Ishikawa (cell line): ENCODE results near the gene CPEB2.

Experiments used
- CEBPB ChIP-seq: IDR thresholded peaks from 2 replicates; pipeline ENCODE4 v1.6.1; 2012
- CREB1 ChIP-seq: IDR thresholded peaks from 2 replicates; pipeline ENCODE4 v1.6.1; 2012; ENCODE audit warnings: low read depth
- EGR1 ChIP-seq: IDR thresholded peaks from 2 replicates; pipeline ENCODE4 v1.6.1; 2012
- EP300 ChIP-seq: IDR thresholded peaks from 2 replicates; pipeline ENCODE4 v1.6.1; 2012; ENCODE audit warnings: borderline replicate concordance
- FOXM1 ChIP-seq: IDR thresholded peaks from 2 replicates; pipeline ENCODE4 v1.6.1; 2012; ENCODE audit warnings: low read depth, borderline replicate concordance
- MAX ChIP-seq: IDR thresholded peaks from 2 replicates; pipeline ENCODE4 v1.6.1; 2012
- NFIC ChIP-seq: IDR thresholded peaks from 2 replicates; pipeline ENCODE4 v1.6.1; 2012
- RAD21 ChIP-seq: IDR thresholded peaks from 2 replicates; pipeline ENCODE4 v1.6.1; 2012; ENCODE audit warnings: low read depth
- REST ChIP-seq: IDR thresholded peaks from 2 replicates; pipeline ENCODE4 v1.6.1; 2012; ENCODE audit warnings: low read depth, mild to moderate bottlenecking
- TAF1 ChIP-seq: IDR thresholded peaks from 2 replicates; pipeline ENCODE4 v1.6.1; 2012; ENCODE audit warnings: low read depth, mild to moderate bottlenecking
- TCF12 ChIP-seq: IDR thresholded peaks from 2 replicates; pipeline ENCODE4 v1.6.1; 2012; ENCODE audit warnings: low read depth
- TEAD4 ChIP-seq: IDR thresholded peaks from 2 replicates; pipeline ENCODE4 v1.6.1; 2012
- YY1 ChIP-seq: IDR thresholded peaks from 2 replicates; pipeline ENCODE4 v1.6.1; 2012; ENCODE audit warnings: low read depth
- ZBTB7A ChIP-seq: IDR thresholded peaks from 2 replicates; pipeline ENCODE4 v1.6.1; 2012; ENCODE audit warnings: low read depth
- TF ChIP-seq, protein P1 (sequence below): IDR thresholded peaks from 2 replicates; pipeline ENCODE4 v1.6.1; 2012

Gene CPEB2

DNA sequence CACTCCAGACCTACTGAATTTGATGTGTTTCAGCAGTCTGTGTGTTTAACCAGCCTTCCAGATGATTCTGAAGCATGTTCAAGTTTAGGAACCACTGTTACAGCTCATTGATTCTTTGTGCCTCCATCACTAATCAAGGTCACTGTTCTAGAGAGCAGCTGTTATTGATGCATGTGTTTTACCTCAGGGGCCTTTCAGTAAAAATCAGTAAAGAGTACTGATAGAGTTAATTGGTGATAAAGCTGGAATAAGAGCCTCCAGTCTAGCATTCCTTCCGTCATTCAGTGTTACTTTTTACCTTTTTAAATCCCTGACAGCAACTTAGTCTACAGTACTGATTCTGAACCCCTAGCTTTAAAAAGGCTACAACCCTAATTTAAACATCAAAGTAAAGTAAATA, 12.9 kb downstream of the CPEB2 start:
- no peak for TF ChIP-seq NFIC
- TF ChIP-seq CREB1, result no peak
- TF ChIP-seq TAF1, result no peak
- TF ChIP-seq, protein P1, sequence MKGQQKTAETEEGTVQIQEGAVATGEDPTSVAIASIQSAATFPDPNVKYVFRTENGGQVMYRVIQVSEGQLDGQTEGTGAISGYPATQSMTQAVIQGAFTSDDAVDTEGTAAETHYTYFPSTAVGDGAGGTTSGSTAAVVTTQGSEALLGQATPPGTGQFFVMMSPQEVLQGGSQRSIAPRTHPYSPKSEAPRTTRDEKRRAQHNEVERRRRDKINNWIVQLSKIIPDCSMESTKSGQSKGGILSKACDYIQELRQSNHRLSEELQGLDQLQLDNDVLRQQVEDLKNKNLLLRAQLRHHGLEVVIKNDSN, result no peak
- no peak for TF ChIP-seq FOXM1
- TF ChIP-seq TCF12, result no peak
- TF ChIP-seq TEAD4, result no peak
- no peak for TF ChIP-seq ZBTB7A
- TF ChIP-seq REST, result no peak

GRCh38 chr4:15018361-15018760, 16.1 kb downstream of the CPEB2 start:
- TF ChIP-seq CEBPB, result no peak
- TF ChIP-seq FOXM1, result no peak
- TF ChIP-seq NFIC, result no peak
- TF ChIP-seq ZBTB7A, result no peak
- no peak for TF ChIP-seq TCF12
- no peak for TF ChIP-seq EP300
- no peak for TF ChIP-seq TEAD4
- no peak for TF ChIP-seq YY1
- no peak for TF ChIP-seq MAX
- no peak for TF ChIP-seq RAD21
- no peak for TF ChIP-seq TAF1
- no peak for TF ChIP-seq REST
- TF ChIP-seq, protein P1, result no peak
- no peak for TF ChIP-seq EGR1
- no peak for TF ChIP-seq CREB1

DNA sequence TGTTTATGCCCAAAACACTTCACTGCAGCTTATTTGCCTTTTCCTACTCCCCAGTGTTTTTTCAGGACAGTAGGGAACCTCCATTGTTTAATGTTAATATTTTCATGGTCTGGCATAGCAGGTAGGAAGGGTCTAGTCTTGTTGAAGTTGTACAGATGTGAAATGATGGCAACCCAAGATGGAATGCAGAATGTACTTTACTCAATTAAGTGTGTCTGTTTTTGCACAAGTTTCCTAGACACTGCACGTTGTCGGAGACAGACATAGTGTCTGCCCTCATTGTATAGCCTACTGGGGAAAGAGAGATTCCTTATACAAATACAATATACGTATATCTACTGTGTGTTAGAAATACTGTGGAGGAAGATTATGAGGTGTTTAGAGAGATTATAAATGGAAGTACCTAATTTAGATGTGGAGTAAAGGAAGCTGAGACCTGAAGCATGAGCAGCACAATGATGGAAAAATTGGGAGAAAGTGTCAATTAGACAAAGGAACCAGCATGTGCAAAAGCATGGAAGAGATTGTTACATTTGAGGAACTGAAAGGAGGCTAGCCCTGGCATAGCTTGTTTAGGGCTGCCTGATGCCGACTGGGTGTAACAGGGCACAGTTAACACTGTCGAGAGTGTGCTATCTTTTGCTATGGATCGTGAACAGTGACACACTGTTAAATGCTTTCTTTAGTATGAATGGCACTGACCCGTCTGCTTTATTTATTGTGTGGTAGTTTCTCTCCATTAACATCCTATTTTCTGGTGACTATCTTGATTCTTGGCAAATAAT, 18.4 kb downstream of the CPEB2 start:
- TF ChIP-seq TAF1 (no peak), EGR1 (no peak), CEBPB (no peak), FOXM1 (no peak), YY1 (no peak), TCF12 (no peak), EP300 (no peak), CREB1 (no peak), RAD21 (no peak), TEAD4 (no peak), MAX (no peak), REST (no peak), NFIC (no peak), ZBTB7A (no peak)
- TF ChIP-seq, protein P1, result no peak

GRCh38 chr4:15021311-15021710, 19.0 kb downstream of the CPEB2 start:
- TF ChIP-seq TEAD4 (no peak), MAX (no peak), NFIC (no peak), REST (no peak), RAD21 (no peak), CREB1 (no peak), ZBTB7A (no peak), CEBPB (no peak), FOXM1 (no peak), TCF12 (no peak), EP300 (no peak), EGR1 (no peak)
- TF ChIP-seq, protein P1, result no peak
